Measurements from ENCODE around the gene HES7.

DNA sequence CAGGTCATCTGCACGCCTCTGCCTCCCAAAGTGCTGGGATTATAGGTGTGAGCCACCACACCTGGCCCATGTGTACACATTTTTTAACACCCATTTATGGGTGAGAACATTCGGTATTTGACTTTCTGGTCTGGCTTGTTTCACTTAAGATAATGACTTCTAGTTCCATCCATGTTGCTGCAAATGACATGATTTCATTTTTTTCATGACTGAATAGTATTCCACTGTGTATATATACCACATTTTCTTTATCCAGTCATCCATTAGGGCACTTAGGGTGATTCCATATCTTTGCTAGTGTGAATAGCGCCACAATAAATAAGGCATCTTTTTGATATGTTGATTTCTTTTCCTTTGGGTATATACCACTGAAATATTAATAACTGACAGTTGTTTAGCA, 42.0 kb downstream of the HES7 start:
- TF ChIP-seq RAD21 (conservative IDR thresholded peaks at IDR 0.05 in 1 of 2, IDR thresholded peaks at IDR 0.05 in 1 of 2) (no peak), HDAC2 (IDR thresholded peaks at IDR 0.05) (no peak), POLR2A (IDR thresholded peaks at IDR 0.05; ENCODE audit: low read length) (no peak)

Measured in A549 (cell line).